Measurements from ENCODE around the gene SPPL2B.

SPPL2B gene

DNA sequence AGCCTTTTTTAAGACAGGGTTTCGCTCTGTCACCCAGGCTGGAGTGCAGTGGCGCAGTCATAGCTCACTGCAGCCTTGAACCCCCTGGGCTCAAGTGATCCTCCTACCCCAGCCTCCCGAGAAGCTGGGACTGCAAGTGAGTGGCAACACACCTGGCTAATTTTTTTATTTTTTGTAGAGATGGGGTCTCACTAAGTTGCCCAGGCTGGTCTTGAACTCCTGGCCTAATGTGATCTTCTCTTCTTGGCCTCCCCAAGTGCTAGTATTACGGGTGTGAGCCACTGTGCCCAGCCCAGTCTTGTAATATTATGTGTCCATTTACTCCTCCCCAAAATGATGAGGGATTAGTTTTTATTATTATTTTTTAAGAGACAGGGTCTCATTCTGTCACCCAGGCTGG lies 17.4 kb upstream of the SPPL2B start:
- H3K27ac Mint-ChIP-seq = no peak overlapping the region
- peaks cover 30% of the 10 kb centered on the region for H3K4me1 Mint-ChIP-seq
- DNase-seq (no peak), ATAC-seq (no peak)
- peaks cover 91% of the 10 kb centered on the region for H3K27me3 Mint-ChIP-seq
- H3K4me3 Mint-ChIP-seq = no peak overlapping the region
- peaks cover 15 to 18% of the 10 kb centered on the region in 2 donors for H3K9me3 Mint-ChIP-seq

DNA sequence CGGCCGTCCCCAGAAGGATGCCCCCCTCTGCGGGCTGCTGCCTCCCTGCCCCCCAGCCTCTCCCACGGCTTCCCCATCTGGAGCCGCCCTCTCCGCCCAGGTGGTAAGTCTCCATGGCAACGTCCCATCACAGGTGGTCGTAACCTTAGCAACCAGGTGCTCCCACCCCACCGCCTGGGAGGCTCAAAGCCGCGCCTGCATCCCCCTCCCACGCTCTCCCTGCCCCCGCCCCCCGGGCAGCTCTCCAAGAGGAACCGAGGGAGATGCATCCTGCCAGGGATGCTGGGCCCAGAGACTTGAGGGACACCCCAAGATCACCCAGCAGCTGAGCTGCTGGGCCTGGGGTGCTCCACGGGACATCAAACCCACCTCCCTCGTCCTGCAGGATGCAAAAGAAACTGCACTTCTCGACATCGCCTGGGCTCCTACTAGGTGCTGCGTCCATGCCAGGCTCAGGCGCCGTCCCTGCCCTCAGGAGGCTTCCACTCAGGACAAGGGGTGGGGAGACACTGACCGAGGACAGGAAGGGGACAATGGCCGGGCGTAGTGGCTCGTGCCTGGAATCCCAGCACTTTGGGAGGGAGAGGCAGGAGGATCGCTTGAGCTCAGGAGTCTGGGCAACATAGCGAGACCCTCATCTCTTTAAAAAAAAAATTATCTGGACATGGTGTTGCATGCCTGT lies 15.5 kb upstream of the SPPL2B start:
- Mint-ChIP-seq H3K4me1 (peaks cover 31% of the 10 kb centered on the region), H3K27ac (no peak overlapping the region)

DNA sequence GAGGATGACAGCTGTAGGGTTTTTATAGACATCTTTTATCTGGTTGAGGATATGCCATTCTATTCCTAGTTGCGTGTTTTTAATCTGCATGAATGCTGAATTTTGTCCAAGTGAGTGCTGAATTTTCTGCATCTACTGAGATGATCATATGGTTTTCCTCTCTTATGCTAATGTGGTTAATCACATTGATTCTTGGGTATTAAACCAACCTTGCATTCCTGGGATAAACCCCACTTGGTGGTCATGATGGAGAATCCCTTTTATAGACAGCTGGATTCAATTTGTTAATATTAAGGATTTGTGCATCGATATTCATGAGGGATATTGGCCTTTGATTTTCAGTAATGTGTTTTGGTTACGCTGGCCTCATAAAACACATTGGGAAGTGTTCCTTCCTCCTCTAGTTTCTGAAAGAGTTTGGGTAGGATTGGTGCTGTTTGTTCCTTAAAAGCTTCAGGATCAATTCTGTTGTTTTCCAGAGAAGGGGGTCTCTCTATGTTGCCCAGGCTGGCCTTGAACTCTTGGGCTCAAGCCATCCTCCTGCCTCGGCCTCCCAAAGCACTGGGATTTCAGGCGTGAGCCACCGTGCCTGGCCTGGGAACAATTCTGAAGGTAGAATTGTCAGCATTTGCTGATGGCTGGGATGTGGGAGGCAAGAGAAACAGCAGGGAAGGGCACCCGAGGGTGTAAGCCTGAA lies 13.2 kb upstream of the SPPL2B start:
- Mint-ChIP-seq H3K4me3 (no peak overlapping the region), H3K27me3 (peaks cover 50% of the 10 kb centered on the region), H3K9me3 (peaks cover 15 to 18% of the 10 kb centered on the region in 2 donors), H3K27ac (no peak overlapping the region), H3K4me1 (peaks cover 14% of the 10 kb centered on the region)
- ATAC-seq = no peak
- no peak for DNase-seq

More for the DNA sequence above, 15.5 kb upstream of the SPPL2B start:
- ATAC-seq = no peak
- DNase-seq = no peak
- Mint-ChIP-seq H3K9me3 (peaks cover 15 to 18% of the 10 kb centered on the region in 2 donors), H3K4me3 (no peak overlapping the region), H3K27me3 (peaks cover 73% of the 10 kb centered on the region)

DNA sequence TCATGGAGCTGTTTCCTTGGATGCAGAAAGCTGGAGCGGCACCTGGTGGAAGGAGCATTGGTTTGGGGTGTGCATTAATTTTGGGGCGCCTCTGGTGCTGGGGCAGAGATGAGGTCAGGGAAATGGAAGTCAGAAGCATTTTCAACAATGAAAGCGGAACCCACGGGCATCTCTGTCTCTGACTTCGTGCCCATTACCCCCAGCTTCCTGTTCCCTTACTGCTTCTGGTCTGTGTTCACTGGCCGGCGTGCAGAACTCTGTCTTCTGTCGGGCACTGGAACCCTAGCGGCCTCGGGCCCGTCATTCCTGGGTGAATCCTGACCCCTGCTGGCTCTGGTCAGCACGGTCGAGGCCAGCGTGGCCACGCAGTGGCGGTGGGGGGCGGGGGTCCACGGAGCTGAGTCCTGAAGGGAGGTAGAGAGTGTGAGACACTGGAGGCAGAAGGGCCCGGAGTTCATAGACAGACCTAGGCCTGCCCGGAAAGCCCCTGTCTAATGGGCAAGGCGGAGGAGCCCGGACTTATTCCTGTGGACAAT lies 12.6 kb upstream of the SPPL2B start:
- Mint-ChIP-seq H3K27me3 (peaks cover 44% of the 10 kb centered on the region), H3K27ac (no peak overlapping the region), H3K4me3 (no peak overlapping the region), H3K9me3 (peaks cover 15 to 18% of the 10 kb centered on the region in 2 donors), H3K4me1 (peaks cover 14% of the 10 kb centered on the region)
- peak; percentile 65 for ATAC-seq
- DNase-seq = peak in 1 of 2 donors; percentile 38

DNA sequence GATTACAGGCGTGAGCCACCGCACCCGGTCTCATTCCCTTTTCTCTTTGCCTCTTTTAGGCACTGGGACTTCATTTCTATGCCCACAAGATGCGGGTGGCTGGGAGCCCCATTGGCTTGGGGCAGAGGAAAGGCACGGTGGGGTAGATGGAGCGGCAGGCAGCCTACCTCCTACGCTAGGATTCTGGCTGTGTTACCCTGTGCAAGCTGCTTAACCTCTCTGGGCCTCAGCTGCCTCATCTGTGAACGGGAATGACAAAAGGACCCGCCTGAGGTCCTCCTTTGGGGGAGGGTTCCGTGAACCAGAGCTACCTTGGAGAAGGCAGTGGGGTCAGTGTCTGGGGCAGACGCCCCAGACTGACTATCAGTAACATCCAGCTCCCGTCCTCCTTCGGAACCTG lies 11.2 kb upstream of the SPPL2B start:
- H3K4me1 Mint-ChIP-seq = peaks cover 14% of the 10 kb centered on the region
- H3K27ac Mint-ChIP-seq = no peak overlapping the region
- H3K27me3 Mint-ChIP-seq = peaks cover 37% of the 10 kb centered on the region
- no peak for DNase-seq
- H3K4me3 Mint-ChIP-seq = no peak overlapping the region
- ATAC-seq = no peak
- peaks cover 15 to 18% of the 10 kb centered on the region in 2 donors for H3K9me3 Mint-ChIP-seq

DNA sequence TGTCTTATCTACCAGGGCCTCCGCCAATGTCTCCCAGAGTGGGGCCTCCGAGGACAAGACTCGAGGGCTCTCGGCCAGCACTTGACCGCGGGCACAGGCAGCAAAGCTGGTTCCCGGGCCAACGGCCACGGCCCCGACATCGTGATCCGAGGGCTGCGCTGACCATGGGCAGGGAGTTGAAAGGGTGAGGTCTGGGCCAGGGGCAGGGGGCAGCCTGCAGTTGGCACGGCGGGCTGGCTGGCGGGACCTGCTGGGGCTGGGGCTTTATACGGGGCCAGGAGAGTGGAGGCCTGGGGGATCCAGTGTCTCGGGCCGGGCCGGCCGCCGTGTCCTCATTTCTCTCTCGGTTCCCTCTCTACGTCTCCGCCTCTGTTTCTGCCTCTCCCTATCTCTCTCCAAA lies 10.7 kb upstream of the SPPL2B start:
- Mint-ChIP-seq H3K4me1 (peaks cover 12% of the 10 kb centered on the region), H3K4me3 (no peak overlapping the region), H3K9me3 (peaks cover 15 to 18% of the 10 kb centered on the region in 2 donors), H3K27ac (no peak overlapping the region), H3K27me3 (peaks cover 32% of the 10 kb centered on the region)
- ATAC-seq (no peak), DNase-seq (no peak)

DNA sequence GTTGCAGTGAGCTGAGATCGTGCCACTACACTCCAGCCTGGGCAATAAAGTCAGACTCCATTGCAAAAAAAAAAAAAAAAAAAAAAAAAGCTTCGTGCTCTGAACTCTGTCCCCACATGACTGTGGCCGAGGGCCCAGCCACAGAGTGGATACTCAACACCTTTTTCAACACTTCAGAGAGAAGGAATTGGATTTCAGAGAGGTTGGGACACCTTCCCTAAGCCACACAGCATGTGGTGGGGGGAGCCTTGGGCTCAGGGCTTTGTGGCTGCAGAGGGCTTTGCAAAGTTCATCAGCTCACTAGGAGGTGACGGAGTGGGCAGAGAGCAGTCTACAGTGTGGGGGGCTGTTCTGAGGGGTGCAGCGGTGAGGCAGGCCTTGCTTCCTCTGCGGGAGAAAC lies 9.6 kb upstream of the SPPL2B start:
- no peak overlapping the region for H3K27ac Mint-ChIP-seq
- no peak overlapping the region for H3K4me3 Mint-ChIP-seq
- H3K27me3 Mint-ChIP-seq = peaks cover 21% of the 10 kb centered on the region
- ATAC-seq (no peak), DNase-seq (no peak)
- peaks cover 6% of the 10 kb centered on the region for H3K4me1 Mint-ChIP-seq
- peaks cover 15 to 18% of the 10 kb centered on the region in 2 donors for H3K9me3 Mint-ChIP-seq

DNA sequence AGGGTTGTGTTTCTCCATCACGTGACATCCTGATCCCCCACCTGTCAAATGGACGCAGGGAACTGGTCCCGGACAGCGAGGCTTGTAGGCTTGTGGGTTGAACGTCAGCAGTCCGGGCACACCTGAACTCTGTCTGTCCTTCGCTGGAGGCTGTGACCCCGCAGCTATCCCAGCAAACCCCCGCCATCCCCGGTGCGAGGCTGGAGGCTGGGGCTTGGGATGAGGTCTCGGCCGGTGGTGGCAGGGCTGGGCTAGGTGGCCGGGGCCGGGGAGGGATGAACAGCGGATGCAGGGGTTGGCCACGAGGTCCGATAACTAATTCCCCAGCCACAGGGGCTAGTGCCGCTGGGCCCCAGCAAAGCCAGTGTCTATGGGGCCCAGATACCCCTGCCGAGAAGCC lies 8.9 kb upstream of the SPPL2B start:
- ATAC-seq (no peak), DNase-seq (no peak)
- peaks cover 13 to 14% of the 10 kb centered on the region in 2 donors for H3K9me3 Mint-ChIP-seq
- H3K27ac Mint-ChIP-seq = no peak overlapping the region
- H3K27me3 Mint-ChIP-seq = peaks cover 14% of the 10 kb centered on the region
- peaks cover 12% of the 10 kb centered on the region for H3K4me1 Mint-ChIP-seq
- H3K4me3 Mint-ChIP-seq = no peak overlapping the region

DNA sequence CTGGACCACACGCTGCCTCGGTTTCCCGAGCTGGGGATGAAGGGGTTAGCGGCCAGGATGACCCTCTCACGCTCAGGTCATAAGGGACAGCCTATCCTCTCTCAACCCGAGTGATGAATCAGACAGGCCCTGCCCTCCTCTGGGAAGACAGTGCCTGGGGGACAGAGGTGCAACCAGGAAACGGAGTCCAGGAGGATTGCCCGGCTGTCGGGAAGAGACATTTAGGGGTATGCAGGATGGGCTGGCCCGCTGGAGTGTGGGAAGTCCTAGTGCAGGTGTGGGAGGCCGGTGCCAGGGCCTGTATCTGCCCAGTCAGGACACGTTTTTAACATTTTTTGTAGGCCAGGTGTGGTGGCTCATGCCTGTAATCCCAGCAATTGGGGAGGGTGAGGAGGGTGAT lies 8.4 kb upstream of the SPPL2B start:
- Mint-ChIP-seq H3K4me3 (no peak overlapping the region), H3K4me1 (peaks cover 17% of the 10 kb centered on the region), H3K27ac (no peak overlapping the region), H3K27me3 (peaks cover 9% of the 10 kb centered on the region), H3K9me3 (peaks cover 8 to 9% of the 10 kb centered on the region in 2 donors)
- ATAC-seq = no peak
- no peak for DNase-seq

DNA sequence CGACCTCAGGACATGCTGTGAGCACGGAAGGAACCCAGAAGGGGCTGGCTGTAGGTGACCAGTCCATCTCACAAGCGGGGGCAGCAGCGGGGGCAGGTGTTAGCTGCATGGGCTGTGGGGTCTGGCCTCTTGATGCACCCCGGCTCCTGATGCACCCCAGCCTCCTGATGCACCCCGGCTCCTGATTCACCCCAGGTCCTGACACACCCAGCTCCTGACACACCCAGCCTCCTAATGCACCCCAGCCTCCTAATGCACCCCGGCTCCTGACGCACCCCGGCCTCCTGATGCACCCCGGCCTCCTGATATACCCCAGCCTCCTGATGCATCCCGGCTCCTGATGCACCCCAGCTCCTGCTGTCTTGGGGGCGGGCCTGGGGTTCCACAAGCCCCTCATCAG lies 7.5 kb upstream of the SPPL2B start:
- H3K4me1 Mint-ChIP-seq = peaks cover 23% of the 10 kb centered on the region

DNA sequence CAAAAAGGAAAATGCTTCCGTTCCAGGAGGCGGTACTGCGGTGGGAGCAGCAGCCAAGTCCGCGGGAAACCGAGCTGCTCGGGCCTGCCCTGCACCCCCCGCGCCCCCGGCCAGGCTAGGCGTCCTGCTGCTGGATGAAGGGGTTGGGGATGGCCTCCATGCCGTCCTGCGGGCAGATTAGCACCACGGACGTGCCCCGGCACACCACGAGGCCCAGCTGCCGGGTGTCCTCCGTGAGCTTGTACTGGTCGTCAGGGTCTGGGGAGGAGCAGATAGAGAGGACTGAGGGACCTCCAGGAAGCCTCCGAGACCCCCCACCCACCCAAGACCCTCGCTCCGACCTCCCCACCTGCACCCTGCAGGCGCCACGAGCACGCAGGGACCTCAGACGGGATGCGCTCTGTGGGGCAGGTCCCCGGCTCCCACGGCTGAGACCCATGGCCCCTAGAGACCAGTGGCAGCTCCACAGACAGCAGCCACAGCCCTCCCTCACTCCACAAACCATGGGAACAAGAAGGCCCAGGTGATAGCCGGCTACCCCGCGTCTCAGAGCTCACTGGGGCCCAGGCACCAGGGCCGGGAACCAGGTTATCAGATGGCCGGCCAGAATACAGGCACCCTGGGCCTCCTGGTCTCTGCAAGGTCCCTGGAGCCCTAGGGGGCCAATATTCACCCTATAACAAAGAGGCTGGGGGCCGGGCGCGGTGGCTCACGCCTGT lies 6.8 kb upstream of the SPPL2B start:
- ATAC-seq (no peak), DNase-seq (no peak)
- Mint-ChIP-seq H3K4me3 (no peak overlapping the region), H3K9me3 (no peaks in the 10 kb centered on the region), H3K27ac (no peak overlapping the region), H3K27me3 (no peaks in the 10 kb centered on the region), H3K4me1 (peaks cover 28% of the 10 kb centered on the region)

More for the DNA sequence above, 7.5 kb upstream of the SPPL2B start:
- ATAC-seq = no peak
- H3K27me3 Mint-ChIP-seq = peaks cover under 1% of the 10 kb centered on the region
- no peak overlapping the region for H3K4me3 Mint-ChIP-seq
- H3K27ac Mint-ChIP-seq = no peak overlapping the region
- peaks cover 0 to under 1% of the 10 kb centered on the region in 2 donors for H3K9me3 Mint-ChIP-seq
- DNase-seq = no peak

DNA sequence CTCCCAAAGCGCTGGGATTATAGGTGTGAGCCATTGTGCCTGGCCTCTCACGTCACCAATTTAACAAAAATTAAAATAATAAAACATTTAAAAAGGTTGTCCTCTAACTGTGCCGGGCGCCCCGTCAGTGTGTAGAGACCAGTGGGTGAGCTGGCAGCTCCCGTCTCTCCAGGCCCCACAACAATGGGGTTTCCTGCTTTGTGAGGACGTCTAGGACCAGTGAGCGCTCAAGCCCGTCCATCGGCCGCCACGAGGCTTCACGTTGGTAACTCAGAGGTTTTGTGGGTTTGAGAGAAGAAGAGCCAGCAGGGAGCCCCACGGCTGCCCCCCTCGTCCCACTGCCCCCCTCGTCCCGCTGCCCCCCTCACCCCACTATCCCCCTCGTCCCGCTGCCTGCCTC lies 4.8 kb upstream of the SPPL2B start:
- ATAC-seq (no peak), DNase-seq (no peak)
- H3K27ac Mint-ChIP-seq = peak overlapping the region in 1 of 2 donors; percentile 74
- no peaks in the 10 kb centered on the region for H3K9me3 Mint-ChIP-seq
- H3K4me3 Mint-ChIP-seq = no peak overlapping the region
- H3K27me3 Mint-ChIP-seq = no peaks in the 10 kb centered on the region
- H3K4me1 Mint-ChIP-seq = peaks cover 39% of the 10 kb centered on the region

DNA sequence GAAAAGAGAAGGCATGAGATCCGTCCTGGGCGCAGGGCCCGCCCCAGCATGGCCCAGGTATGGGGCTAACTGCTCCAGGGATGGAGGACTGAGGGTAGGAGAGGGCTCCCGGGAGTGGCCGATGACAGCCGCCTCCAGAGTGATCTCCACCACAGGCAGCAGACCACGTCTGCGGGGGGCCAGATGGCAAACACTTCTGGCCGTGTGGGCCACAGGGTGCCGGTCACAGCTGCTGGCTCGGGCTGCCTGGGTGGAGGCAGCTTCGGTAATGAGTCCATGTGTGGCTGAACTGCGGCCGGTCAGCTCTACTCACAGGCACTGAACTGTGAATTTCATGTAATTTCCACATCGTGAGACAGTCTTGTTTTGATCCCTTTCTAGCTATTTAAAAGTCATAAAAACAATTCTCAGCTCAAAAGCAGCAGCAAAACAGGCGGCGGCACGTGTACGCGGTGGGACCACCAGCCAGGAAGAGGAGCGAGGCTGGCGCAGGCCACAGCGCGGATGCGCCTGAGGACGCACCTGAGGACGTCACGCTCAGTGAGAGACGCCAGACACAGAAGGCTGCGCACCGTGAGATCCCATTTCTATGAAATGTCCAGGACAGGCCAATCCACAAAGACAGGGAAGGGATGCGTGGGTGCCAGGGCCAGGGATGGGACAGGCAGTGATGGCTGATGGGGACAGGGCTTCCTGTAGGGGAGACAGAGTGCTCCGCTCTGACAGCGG lies 4.1 kb upstream of the SPPL2B start:
- no peaks in the 10 kb centered on the region for H3K9me3 Mint-ChIP-seq
- H3K4me3 Mint-ChIP-seq = peak overlapping the region in 1 of 2 donors; percentile 45
- DNase-seq (no peak), ATAC-seq (no peak)
- no peaks in the 10 kb centered on the region for H3K27me3 Mint-ChIP-seq
- peak overlapping the region; percentile 71 to 73 for H3K27ac Mint-ChIP-seq
- peaks cover 42% of the 10 kb centered on the region for H3K4me1 Mint-ChIP-seq

DNA sequence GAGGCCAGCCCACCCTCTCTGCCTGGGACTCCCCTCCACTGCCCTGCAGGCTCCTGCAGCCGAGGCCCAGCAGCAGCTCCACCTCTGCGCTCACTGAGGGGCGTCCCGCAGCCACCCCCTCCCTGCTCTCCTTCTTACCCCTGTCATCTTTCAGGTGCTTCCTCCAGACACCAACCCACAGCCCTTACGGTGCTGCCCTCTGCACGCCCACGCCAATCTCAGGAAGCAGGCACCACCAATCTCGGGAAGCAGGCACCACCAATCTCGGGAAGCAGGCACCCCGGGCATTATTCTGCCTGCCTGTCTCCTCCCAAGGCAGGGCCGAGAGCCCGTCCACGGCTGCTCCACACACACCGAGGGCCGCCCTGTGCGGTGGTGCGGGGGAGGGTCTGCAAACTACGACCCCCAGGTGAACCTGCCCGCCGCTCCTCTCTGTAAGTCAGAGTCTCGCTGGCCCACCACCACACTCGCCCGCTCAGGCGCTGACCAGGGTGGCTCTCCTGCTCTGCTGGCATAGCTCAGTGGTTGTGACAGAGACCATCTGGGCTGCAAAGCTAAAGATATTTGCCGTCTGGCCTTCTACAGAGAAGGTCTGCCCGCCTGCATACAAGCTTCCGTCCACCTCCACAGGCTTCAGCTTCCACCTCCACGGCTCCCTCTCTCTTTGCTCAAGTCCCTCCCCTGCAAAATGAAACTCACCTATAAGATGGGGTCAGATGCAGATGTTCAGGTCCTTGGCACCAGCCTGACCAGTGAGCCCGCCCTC lies 3.0 kb upstream of the SPPL2B start:
- DNase-seq (no peak), ATAC-seq (no peak)
- Mint-ChIP-seq H3K27me3 (no peaks in the 10 kb centered on the region), H3K4me3 (peak overlapping the region; percentile 47 to 72), H3K9me3 (no peaks in the 10 kb centered on the region), H3K4me1 (peaks cover 53% of the 10 kb centered on the region), H3K27ac (peak overlapping the region; percentile 12 to 48)

All from stimulated activated naive CD8-positive, alpha-beta T cell treated with anti-CD3 and anti-CD28 coated beads, Interleukin-15, amount 100 ng/mL, for 72 hours (primary cell).